Fibroblast of pulmonary artery (primary cell): ENCODE data around the gene KLHDC8A.
A peak's percentile ranks its signal among the peaks of the same experiment; 100 is the strongest.

Experiments
- DNase-seq: peaks from one replicate; pipeline ENCODE4 v3.0.0-alpha.2; 2010; ENCODE audit warnings: low read depth
- H3K4me3 ChIP-seq: replicated peaks from 2 replicates; pipeline ENCODE4 v1.5.1; 2011; ENCODE audit warnings: low read depth, mild to moderate bottlenecking, control low read depth, low read length, moderate library complexity
- TF ChIP-seq, protein P1 (sequence below): IDR thresholded peaks from 2 replicates; pipeline ENCODE4 v1.5.1; 2011; ENCODE audit warnings: mild to moderate bottlenecking, control low read depth, low read length, inconsistent platforms; ENCODE audit errors: missing control alignments

The KLHDC8A gene

DNA sequence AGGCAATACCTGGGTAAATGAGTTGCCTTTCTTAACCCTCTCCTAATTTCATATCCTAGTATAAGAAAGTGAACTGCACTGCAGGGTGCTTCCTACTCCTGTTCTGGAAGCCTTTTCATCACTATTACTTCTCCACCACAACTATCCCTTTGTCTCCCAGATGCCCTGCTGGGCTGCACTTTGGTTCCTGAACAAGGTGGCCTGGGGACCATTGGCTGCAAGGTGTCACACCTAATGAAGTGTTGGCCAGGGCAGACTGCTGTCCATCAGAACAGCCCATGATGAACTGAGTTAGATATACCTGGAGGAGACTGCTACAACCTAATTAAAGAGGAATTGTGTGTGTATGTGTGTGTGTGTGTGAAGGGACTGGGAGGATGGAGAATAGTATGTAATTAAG is 1.9 kb upstream of the KLHDC8A start:
- no peak overlapping the region for H3K4me3 ChIP-seq
- DNase-seq: no peak
- TF ChIP-seq, protein P1, sequence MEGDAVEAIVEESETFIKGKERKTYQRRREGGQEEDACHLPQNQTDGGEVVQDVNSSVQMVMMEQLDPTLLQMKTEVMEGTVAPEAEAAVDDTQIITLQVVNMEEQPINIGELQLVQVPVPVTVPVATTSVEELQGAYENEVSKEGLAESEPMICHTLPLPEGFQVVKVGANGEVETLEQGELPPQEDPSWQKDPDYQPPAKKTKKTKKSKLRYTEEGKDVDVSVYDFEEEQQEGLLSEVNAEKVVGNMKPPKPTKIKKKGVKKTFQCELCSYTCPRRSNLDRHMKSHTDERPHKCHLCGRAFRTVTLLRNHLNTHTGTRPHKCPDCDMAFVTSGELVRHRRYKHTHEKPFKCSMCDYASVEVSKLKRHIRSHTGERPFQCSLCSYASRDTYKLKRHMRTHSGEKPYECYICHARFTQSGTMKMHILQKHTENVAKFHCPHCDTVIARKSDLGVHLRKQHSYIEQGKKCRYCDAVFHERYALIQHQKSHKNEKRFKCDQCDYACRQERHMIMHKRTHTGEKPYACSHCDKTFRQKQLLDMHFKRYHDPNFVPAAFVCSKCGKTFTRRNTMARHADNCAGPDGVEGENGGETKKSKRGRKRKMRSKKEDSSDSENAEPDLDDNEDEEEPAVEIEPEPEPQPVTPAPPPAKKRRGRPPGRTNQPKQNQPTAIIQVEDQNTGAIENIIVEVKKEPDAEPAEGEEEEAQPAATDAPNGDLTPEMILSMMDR: no peak

DNA sequence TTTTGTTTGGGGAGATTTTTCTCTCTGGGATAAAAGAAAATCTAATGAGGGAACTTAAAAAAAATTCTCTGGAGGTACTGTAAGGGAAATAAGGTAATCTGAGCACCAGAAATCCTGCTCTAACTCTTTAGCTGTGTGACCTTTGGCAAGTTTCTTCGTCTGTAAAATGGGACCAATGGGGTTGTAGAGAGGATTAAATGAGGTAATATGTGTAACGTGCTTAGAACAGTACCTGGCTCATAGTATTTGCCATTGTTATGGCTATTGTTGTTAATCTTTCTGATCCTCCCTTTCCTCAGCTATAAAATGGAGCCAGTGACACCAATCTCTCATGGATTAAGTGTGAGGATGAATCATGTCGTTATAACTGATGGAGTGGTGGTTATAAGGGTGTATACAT is 845 bp upstream of the KLHDC8A start:
- no peak for DNase-seq
- TF ChIP-seq, protein P1: no peak
- no peak overlapping the region for H3K4me3 ChIP-seq

DNA sequence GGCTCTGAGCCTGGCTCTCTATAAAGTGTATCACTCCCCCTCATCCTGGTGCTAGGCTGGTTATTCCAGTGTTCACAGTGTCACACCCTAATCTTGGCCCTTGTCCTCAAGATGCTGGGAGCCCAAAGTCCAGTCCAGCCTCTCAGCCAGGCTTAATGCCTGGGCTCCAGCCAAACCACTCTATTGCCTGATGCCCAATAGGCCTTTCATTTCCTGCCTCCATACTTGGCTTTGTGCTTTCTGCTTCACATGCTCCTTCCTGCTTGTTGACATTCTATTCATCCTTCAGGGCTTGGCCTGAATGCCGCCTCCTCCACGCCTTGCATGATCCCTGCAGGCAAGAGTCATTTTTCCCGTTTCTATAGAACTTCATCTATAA is 1.7 kb downstream of the KLHDC8A start:
- TF ChIP-seq, protein P1: no peak
- no peak overlapping the region for H3K4me3 ChIP-seq
- DNase-seq: peak; percentile 72

DNA sequence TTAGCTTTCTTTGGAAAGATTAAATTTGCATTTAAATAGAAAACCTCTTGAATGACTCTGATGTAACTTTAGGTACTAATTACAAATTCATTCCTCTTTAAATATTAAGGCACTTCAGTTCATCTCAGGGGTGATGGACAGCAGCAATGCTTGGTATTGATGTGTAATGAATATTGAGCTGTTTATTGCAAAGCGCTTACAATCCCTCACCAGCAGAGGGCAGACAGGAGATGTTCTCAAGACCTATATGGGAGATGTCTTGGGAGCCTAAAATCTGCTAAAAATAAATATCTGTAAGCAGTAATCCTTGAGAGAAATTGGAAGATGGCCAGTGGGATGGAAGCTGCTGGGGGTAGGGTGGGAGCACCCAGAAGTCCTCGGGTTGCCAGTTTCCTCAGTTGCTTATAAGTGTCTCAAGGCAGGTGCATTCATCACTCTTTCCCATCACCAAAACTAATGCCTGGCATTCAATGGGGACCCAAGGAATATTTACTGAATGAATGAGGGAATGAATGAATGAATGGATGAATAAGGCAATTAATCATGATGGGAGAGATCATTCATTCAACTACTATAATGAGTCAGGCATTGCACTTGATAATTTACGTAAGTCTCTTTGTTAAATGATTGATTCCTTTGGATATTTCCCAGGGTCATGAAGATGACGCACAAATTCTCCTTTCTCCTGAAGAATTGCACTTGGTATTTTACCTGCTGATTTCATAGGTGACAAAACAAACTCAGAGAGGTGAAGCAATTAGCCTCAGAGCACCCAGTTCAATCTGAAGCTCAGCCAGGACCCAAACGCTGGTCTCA is 2.3 kb downstream of the KLHDC8A start:
- TF ChIP-seq, protein P1: peak; percentile 95
- H3K4me3 ChIP-seq: no peak overlapping the region
- DNase-seq: peak; percentile 86

DNA sequence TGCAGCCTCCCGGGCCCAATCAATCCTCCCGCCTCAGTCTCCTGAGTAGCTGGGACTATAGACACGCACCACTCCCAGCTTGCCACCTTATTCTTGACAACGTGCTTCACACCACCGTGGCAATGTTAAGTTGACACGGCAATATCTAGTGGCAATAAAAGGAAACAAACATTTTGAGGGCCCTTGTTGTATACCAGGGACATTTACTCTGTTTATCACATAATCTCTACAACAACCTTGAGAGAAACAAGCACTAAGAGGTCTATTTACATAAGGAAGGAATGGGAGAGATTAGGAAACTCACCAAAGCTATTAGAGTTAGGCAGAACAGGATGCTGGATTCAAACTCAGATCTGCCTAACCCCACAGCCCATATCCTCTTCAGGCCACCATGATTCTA is 3.1 kb downstream of the KLHDC8A start:
- H3K4me3 ChIP-seq: no peak overlapping the region

DNA sequence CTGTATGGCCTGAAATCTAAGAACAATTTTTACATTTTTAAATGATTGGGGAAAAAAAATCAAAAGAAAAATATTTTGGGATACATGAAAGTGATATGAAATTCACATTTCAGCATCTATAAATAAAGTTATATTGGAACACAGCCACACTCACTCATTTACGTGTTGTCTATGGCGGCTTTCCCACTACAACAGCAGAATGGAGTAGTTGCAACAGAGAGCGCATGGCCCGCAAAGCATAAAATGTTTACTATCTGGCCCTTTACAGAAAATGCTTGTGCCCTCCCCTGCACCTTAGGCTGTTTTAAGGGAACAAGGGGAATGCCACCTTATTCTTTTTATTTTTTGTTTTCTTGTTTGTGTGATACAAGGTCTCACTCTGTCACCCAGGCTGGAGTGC is 3.5 kb downstream of the KLHDC8A start:
- no peak overlapping the region for H3K4me3 ChIP-seq
- DNase-seq: no peak
- TF ChIP-seq, protein P1: no peak

More for the DNA sequence above, 3.1 kb downstream of the KLHDC8A start:
- no peak for DNase-seq
- TF ChIP-seq, protein P1: no peak
